HepG2 (cell line): ENCODE results near the gene PIGL. TPM values are rescaled to one million over a fixed set of nuclear protein-coding genes. Genes with fewer than 3 reads are reported as not detected.
A peak's percentile ranks its signal among the peaks of the same experiment; 100 is the strongest.

Experiments used
- EED ChIP-seq: sonication (generic); formaldehyde crosslinking; IDR thresholded peaks from 2 replicates; pipeline ENCODE4 v1.5.0; 2020; ENCODE audit warnings: mild to moderate bottlenecking, missing genetic modification reagents
- HNRNPLL ChIP-seq: fragments of 200-400 bp; formaldehyde crosslinking; IDR thresholded peaks from 2 replicates; pipeline ENCODE4 v1.6.1; 2017; ENCODE audit warnings: mild to moderate bottlenecking, low read depth, low read length; ENCODE audit not compliant: poor library complexity, severe bottlenecking
- NCOA1 ChIP-seq: sonication (generic); formaldehyde crosslinking; IDR thresholded peaks from 2 replicates; pipeline ENCODE4 v1.9.0; 2021; ENCODE audit warnings: missing genetic modification reagents
- RFX5 ChIP-seq: IDR thresholded peaks from 2 replicates; pipeline ENCODE4 v1.6.1; 2011; ENCODE audit warnings: low read depth, low read length, improper control_type of control experiment
- ZNF431 ChIP-seq: sonication (generic); formaldehyde crosslinking; IDR thresholded peaks from 2 replicates; pipeline ENCODE4 v1.9.0; 2022; ENCODE audit warnings: missing genetic modification reagents, low read depth, mild to moderate bottlenecking, borderline replicate concordance
- ZNF546 ChIP-seq: sonication (generic); formaldehyde crosslinking; conservative IDR thresholded peaks from 2 replicates; pipeline ENCODE4 v1.8.1; 2023; ENCODE audit warnings: mild to moderate bottlenecking, missing genetic modification reagents
- ZNF550 ChIP-seq: sonication (generic); formaldehyde crosslinking; IDR thresholded peaks from 2 replicates; pipeline ENCODE4 v1.4.0; 2020; ENCODE audit warnings: mild to moderate bottlenecking, missing genetic modification reagents, borderline replicate concordance
- ZNF792 ChIP-seq: IDR thresholded peaks from 2 replicates; pipeline ENCODE4 v1.6.1; 2016
- ZSCAN12 ChIP-seq: sonication (generic); formaldehyde crosslinking; IDR thresholded peaks from 2 replicates; pipeline ENCODE4 v1.9.0; 2021; ENCODE audit warnings: mild to moderate bottlenecking, missing genetic modification reagents
- ZSCAN21 ChIP-seq: sonication (generic); formaldehyde crosslinking; IDR thresholded peaks from 2 replicates; pipeline ENCODE4 v1.8.0; 2022; ENCODE audit warnings: mild to moderate bottlenecking, missing genetic modification reagents, moderate library complexity, borderline replicate concordance
- polyA plus RNA-seq, 8 experiments: library from polyadenylated mRNA; depleted of rRNA in 3 of 8; stranded (reverse) in 7 of 8; unstranded in 1 of 8; fragments of >200 nt; fragmentation: Illumina TruSeq in 4 of 8; extraction: Trizol in 4 of 8; gene quantifications; 2 replicates each; pipeline versions ENCODE4 v1.2.1 to v1.2.3, GENCODE V29; 2011 to 2016; ENCODE audit warnings: low read depth in 4 of 8, missing spikeins in 1 of 8, mixed read lengths in 1 of 8; ENCODE audit not compliant: insufficient read depth in 1 of 8
- total RNA-seq, 5 experiments: library from RNA; depleted of rRNA; stranded (reverse); fragments of >200 nt; fragmentation: Illumina TruSeq; extraction: Trizol; gene quantifications; 2 replicates each; pipeline ENCODE4 v1.2.3, GENCODE V29; 2016; ENCODE audit warnings: low read depth in 1 of 5
- TF ChIP-seq, protein P1 (sequence below): sonication (generic); formaldehyde crosslinking; IDR thresholded peaks from 2 replicates; pipeline ENCODE4 v1.8.1; 2023; ENCODE audit warnings: mild to moderate bottlenecking, moderate library complexity, missing genetic modification reagents
- TF ChIP-seq, protein P2 (sequence below): sonication (generic); formaldehyde crosslinking; IDR thresholded peaks from 2 replicates; pipeline ENCODE4 v1.4.0; 2020; ENCODE audit warnings: missing genetic modification reagents
- TF ChIP-seq, protein P3 (sequence below): sonication (generic); formaldehyde crosslinking; IDR thresholded peaks from 2 replicates; pipeline ENCODE4 v1.5.1; 2020; ENCODE audit warnings: missing genetic modification reagents, mild to moderate bottlenecking, borderline replicate concordance
- TF ChIP-seq, protein P4 (sequence below): sonication (generic); formaldehyde crosslinking; IDR thresholded peaks from 2 replicates; pipeline ENCODE4 v1.4.0; 2020; ENCODE audit warnings: missing genetic modification reagents, mild to moderate bottlenecking, borderline replicate concordance
- TF ChIP-seq, protein P5 (sequence below): sonication (generic); formaldehyde crosslinking; IDR thresholded peaks from one replicate; pipeline ENCODE4 v1.5.1; 2020; ENCODE audit warnings: mild to moderate bottlenecking, missing genetic modification reagents; ENCODE audit errors: not compliant biosample characterization

The PIGL gene
- total and polyA plus RNA-seq, 2 of the 13 experiments (the other 11 are each of a cell fraction or from before 2014, with no cell fraction given), result 28.5 to 63.8 TPM

DNA sequence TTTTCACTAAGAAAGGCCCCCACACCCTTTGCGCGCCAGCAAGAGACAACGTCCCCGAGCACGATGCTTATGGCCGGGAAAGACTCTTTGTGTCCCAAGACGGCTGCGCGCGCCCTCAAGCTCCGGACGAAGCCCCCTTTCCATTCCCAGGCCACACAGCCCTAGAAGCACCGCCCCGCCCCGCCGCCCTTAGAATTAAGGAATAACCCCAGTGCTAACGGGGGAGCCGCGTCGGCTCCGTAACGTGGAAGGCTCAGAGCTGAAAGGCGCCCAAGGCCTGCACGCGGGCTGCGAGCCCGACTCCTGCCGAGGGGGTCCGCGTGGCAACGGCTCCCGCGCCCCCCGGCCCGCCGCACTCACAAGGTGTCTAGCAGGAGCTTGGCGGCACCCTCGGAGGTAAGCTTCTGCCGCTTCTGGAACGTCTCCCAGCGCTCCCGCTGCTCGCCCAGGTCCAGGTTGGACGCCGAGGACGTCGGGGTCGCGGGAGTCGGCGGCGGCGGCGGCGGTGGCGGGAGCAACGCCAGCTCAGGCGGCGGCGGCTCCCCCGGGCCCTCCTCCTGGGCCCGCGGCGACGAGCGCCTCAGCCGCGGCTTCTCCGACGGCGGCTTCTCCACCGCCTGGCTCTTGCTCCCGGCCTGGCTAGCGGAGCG lies 135.8 kb downstream of the PIGL start (continued):
- TF ChIP-seq, protein P1, sequence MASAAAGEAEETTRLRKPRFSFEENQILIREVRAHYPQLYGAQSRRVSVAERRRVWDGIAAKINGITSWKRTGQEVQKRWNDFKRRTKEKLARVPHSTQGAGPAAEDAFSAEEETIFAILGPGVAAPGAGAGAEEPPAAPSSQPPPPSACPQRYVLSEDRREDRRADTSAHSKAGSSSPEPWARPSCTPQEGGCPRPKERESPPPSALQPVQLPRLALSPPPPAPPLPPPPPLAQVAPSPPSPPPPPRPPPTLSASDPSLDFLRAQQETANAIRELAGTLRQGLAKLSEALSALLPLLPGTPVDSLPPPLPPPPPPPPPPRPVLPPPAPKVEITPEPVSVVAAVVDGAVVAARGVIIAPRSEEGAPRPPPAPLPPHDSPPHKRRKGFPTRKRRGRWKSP (CRISPR knock-in tag), result peak; percentile 59; the same call in 1 of the 2 replicates
- TF ChIP-seq, protein P2, sequence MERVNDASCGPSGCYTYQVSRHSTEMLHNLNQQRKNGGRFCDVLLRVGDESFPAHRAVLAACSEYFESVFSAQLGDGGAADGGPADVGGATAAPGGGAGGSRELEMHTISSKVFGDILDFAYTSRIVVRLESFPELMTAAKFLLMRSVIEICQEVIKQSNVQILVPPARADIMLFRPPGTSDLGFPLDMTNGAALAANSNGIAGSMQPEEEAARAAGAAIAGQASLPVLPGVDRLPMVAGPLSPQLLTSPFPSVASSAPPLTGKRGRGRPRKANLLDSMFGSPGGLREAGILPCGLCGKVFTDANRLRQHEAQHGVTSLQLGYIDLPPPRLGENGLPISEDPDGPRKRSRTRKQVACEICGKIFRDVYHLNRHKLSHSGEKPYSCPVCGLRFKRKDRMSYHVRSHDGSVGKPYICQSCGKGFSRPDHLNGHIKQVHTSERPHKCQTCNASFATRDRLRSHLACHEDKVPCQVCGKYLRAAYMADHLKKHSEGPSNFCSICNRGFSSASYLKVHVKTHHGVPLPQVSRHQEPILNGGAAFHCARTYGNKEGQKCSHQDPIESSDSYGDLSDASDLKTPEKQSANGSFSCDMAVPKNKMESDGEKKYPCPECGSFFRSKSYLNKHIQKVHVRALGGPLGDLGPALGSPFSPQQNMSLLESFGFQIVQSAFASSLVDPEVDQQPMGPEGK (CRISPR knock-in tag), result peak; percentile 17; the same call in 1 of the 2 replicates
- TF ChIP-seq, protein P3, sequence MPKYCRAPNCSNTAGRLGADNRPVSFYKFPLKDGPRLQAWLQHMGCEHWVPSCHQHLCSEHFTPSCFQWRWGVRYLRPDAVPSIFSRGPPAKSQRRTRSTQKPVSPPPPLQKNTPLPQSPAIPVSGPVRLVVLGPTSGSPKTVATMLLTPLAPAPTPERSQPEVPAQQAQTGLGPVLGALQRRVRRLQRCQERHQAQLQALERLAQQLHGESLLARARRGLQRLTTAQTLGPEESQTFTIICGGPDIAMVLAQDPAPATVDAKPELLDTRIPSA (CRISPR knock-in tag), result no peak
- TF ChIP-seq ZSCAN12 (CRISPR knock-in tag), result no peak
- no peak; the same call in 1 of the 2 replicates for TF ChIP-seq RFX5
- peak; percentile 62 for TF ChIP-seq HNRNPLL
- TF ChIP-seq, protein P4, sequence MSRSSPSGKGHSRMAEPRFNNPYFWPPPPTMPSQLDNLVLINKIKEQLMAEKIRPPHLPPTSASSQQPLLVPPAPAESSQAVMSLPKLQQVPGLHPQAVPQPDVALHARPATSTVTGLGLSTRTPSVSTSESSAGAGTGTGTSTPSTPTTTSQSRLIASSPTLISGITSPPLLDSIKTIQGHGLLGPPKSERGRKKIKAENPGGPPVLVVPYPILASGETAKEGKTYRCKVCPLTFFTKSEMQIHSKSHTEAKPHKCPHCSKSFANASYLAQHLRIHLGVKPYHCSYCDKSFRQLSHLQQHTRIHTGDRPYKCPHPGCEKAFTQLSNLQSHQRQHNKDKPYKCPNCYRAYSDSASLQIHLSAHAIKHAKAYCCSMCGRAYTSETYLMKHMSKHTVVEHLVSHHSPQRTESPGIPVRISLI (CRISPR knock-in tag), result 0 out of 2 replicates have a peak, but pooled peaks have one; percentile 22
- 0 out of 2 replicates have a peak, but pooled peaks have one; percentile 24 for TF ChIP-seq ZNF431 (CRISPR knock-in tag)
- TF ChIP-seq ZSCAN21 (CRISPR knock-in tag), result no peak
- TF ChIP-seq ZNF792 (CRISPR knock-in tag), result no peak
- no peak for TF ChIP-seq ZNF546
- 0 out of 2 replicates have a peak, but pooled peaks have one; percentile 79 for TF ChIP-seq NCOA1
- TF ChIP-seq, protein P5, sequence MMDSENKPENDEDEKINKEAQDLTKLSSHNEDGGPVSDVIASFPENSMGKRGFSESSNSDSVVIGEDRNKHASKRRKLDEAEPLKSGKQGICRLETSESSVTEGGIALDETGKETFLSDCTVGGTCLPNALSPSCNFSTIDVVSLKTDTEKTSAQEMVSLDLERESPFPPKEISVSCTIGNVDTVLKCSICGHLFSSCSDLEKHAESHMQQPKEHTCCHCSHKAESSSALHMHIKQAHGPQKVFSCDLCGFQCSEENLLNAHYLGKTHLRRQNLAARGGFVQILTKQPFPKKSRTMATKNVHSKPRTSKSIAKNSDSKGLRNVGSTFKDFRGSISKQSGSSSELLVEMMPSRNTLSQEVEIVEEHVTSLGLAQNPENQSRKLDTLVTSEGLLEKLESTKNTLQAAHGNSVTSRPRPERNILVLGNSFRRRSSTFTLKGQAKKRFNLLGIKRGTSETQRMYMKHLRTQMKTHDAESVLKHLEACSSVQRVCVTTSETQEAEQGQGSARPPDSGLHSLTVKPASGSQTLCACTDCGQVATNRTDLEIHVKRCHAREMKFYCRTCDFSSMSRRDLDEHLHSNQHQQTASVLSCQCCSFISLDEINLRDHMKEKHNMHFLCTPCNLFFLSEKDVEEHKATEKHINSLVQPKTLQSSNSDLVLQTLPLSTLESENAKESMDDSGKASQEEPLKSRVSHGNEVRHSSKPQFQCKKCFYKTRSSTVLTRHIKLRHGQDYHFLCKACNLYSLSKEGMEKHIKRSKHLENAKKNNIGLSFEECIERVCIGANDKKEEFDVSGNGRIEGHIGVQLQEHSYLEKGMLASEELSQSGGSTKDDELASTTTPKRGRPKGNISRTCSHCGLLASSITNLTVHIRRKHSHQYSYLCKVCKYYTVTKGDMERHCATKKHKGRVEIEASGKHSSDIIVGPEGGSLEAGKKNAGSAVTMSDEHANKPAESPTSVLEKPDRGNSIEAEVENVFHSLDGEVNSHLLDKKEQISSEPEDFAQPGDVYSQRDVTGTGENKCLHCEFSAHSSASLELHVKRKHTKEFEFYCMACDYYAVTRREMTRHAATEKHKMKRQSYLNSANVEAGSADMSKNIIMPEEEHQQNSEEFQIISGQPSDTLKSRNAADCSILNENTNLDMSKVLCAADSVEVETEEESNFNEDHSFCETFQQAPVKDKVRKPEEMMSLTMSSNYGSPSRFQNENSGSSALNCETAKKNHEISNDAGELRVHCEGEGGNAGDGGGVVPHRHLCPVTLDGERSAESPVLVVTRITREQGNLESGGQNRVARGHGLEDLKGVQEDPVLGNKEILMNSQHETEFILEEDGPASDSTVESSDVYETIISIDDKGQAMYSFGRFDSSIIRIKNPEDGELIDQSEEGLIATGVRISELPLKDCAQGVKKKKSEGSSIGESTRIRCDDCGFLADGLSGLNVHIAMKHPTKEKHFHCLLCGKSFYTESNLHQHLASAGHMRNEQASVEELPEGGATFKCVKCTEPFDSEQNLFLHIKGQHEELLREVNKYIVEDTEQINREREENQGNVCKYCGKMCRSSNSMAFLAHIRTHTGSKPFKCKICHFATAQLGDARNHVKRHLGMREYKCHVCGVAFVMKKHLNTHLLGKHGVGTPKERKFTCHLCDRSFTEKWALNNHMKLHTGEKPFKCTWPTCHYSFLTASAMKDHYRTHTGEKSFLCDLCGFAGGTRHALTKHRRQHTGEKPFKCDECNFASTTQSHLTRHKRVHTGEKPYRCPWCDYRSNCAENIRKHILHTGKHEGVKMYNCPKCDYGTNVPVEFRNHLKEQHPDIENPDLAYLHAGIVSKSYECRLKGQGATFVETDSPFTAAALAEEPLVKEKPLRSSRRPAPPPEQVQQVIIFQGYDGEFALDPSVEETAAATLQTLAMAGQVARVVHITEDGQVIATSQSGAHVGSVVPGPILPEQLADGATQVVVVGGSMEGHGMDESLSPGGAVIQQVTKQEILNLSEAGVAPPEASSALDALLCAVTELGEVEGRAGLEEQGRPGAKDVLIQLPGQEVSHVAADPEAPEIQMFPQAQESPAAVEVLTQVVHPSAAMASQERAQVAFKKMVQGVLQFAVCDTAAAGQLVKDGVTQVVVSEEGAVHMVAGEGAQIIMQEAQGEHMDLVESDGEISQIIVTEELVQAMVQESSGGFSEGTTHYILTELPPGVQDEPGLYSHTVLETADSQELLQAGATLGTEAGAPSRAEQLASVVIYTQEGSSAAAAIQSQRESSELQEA (CRISPR knock-in tag), result no peak
- TF ChIP-seq EED (CRISPR knock-in tag), result 0 out of 2 replicates have a peak, but pooled peaks have one; percentile 59
- TF ChIP-seq ZNF550 (CRISPR knock-in tag), result no peak
